NCI-H1417 (cell line): ENCODE measurements around the gene TMEM18.
"Not testable (repeated sequence)": the region's sequence is repeated elsewhere in the genome, so short reads cannot be mapped to it uniquely, and the experiment has no call there.

ENCODE experiments used
- DNase-seq, 3 experiments: peaks; one replicate each; lab custom pipeline; 2025; lab: John Stamatoyannopoulos, UW

TMEM18 gene

GRCh38 chr2:693606-694005 lies 16.4 kb upstream of the TMEM18 start:
- no peak for DNase-seq

GRCh38 chr2:692767-693166 lies 15.6 kb upstream of the TMEM18 start:
- no peak for DNase-seq

- DNase-seq, result no peak
These were observed 14.9 kb upstream of the TMEM18 start for GRCh38 chr2:691821-692761.

- DNase-seq, result no peak
These were observed 13.6 kb upstream of the TMEM18 start for GRCh38 chr2:690799-691198.

- DNase-seq, result no peak
These were observed 12.8 kb upstream of the TMEM18 start for GRCh38 chr2:689877-690510.

- no peak for DNase-seq
These were observed 12.0 kb upstream of the TMEM18 start for GRCh38 chr2:689237-689636.

GRCh38 chr2:688504-689076 lies 11.4 kb upstream of the TMEM18 start:
- DNase-seq, result no peak

- no peak for DNase-seq
These were observed 8.2 kb upstream of the TMEM18 start for GRCh38 chr2:685421-685820.

- DNase-seq, result not testable (repeated sequence)
These were observed 7.7 kb upstream of the TMEM18 start for GRCh38 chr2:684913-685312.

GRCh38 chr2:682226-682625 lies 5.0 kb upstream of the TMEM18 start:
- DNase-seq, result no peak

GRCh38 chr2:681312-681711 lies 4.1 kb upstream of the TMEM18 start:
- no peak for DNase-seq

GRCh38 chr2:680496-680895 lies 3.3 kb upstream of the TMEM18 start:
- peak in 1 of 3 experiments; percentile 62 for DNase-seq

- DNase-seq, result no peak
These were observed 1.8 kb upstream of the TMEM18 start for GRCh38 chr2:678964-679363.

GRCh38 chr2:677959-678550 lies 849 bp upstream of the TMEM18 start:
- peak in 1 of 3 experiments; percentile 54 for DNase-seq

GRCh38 chr2:676647-677055 lies 555 bp downstream of the TMEM18 start:
- peak; percentile 100 for DNase-seq

GRCh38 chr2:675982-676646 lies 1.1 kb downstream of the TMEM18 start:
- peak in 1 of 3 experiments; percentile 84 for DNase-seq

- DNase-seq, result no peak
These were observed 1.7 kb downstream of the TMEM18 start for GRCh38 chr2:675460-675859.

GRCh38 chr2:675051-675450 lies 2.2 kb downstream of the TMEM18 start:
- DNase-seq, result no peak

- no peak for DNase-seq
These were observed 2.8 kb downstream of the TMEM18 start for GRCh38 chr2:674321-674985.

- DNase-seq, result no peak
These were observed 3.4 kb downstream of the TMEM18 start for GRCh38 chr2:673615-674320.

GRCh38 chr2:673016-673415 lies 4.2 kb downstream of the TMEM18 start:
- DNase-seq, result no peak
